Left ventricle myocardium inferior (tissue), 1 donor: ENCODE results near the gene HERC3. TPM values are rescaled to one million over a fixed set of nuclear protein-coding genes. Genes with fewer than 3 reads are reported as not detected.

Source experiments
- DNase-seq: peaks from one replicate; pipeline ENCODE4 v3.0.0-alpha.2; 2020
- H3K27ac ChIP-seq: fragments of 200-600 bp; replicated peaks from 2 replicates; pipeline ENCODE4 v1.8.0; 2021
- H3K27me3 ChIP-seq: fragments of 200-600 bp; 2 replicates; pipeline ENCODE4 v1.8.0; 2021; ENCODE audit warnings: low read depth
- H3K36me3 ChIP-seq: fragments of 200-600 bp; 2 replicates; pipeline ENCODE4 v1.8.0; 2021
- H3K4me1 ChIP-seq: fragments of 200-600 bp; 2 replicates; pipeline ENCODE4 v1.8.0; 2021
- H3K4me3 ChIP-seq: fragments of 200-600 bp; 2 replicates; pipeline ENCODE4 v1.8.0; 2021; ENCODE audit warnings: mild to moderate bottlenecking, moderate library complexity
- H3K9me3 ChIP-seq: fragments of 200-600 bp; replicated peaks from 2 replicates; pipeline ENCODE4 v1.8.0; 2021
- CTCF ChIP-seq: fragments of 200-600 bp; IDR thresholded peaks from 2 replicates; pipeline ENCODE4 v1.8.0; 2021; ENCODE audit warnings: antibody characterized with exemption, mild to moderate bottlenecking, borderline replicate concordance
- intact Hi-C: fragments of 100-400 bp; cut with micrococcal nuclease; formaldehyde crosslinking; loops from one replicate; pipeline ENCODE4 v1.11.0; 2022
- total RNA-seq: library from RNA; stranded (reverse); fragmentation: NEBNext Ultra II Directional; extraction: Animal tissue kit (Norgen Biotek cat#: 25700); gene quantifications from one replicate; pipeline ENCODE4 v1.2.1, GENCODE V29; 2021
- donor health status: DM: no; HTN: yes; CAD: no; lungs with severe emphysema.

HERC3 gene
- total RNA-seq, 1 donor from 2014 or later, result 56.8 TPM

DNA sequence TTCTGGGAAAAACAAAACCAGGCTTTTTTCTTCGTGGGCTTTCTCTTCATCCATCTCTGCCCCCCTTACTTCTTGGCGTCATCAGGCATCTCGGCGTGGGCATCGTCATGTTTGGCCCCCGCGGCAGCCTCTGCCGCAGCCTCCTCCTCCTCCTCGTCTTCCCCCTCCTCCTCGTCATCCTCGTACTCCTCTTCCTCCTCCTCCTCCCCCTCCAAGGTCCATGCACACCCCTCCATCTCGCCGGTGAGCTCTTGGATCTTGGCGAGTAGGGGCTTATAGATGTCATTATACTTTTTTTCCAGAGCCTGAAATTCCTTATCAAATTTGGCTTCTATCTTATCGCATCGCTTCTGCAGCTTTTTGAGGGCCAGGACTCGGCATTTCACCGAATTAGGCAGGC lies 104.9 kb downstream of the HERC3 start:
- no peaks in the 10 kb centered on the region for H3K27me3 ChIP-seq
- H3K4me3 ChIP-seq, result peak overlapping the region; percentile 74
- no peak for TF ChIP-seq CTCF
- intact Hi-C loops, result no loop called here
- peak overlapping the region; percentile 65 for H3K27ac ChIP-seq
- no peaks in the 10 kb centered on the region for H3K9me3 ChIP-seq
- no peaks in the 10 kb centered on the region for H3K36me3 ChIP-seq
- peaks cover 25% of the 10 kb centered on the region for H3K4me1 ChIP-seq
- DNase-seq, result no peak

DNA sequence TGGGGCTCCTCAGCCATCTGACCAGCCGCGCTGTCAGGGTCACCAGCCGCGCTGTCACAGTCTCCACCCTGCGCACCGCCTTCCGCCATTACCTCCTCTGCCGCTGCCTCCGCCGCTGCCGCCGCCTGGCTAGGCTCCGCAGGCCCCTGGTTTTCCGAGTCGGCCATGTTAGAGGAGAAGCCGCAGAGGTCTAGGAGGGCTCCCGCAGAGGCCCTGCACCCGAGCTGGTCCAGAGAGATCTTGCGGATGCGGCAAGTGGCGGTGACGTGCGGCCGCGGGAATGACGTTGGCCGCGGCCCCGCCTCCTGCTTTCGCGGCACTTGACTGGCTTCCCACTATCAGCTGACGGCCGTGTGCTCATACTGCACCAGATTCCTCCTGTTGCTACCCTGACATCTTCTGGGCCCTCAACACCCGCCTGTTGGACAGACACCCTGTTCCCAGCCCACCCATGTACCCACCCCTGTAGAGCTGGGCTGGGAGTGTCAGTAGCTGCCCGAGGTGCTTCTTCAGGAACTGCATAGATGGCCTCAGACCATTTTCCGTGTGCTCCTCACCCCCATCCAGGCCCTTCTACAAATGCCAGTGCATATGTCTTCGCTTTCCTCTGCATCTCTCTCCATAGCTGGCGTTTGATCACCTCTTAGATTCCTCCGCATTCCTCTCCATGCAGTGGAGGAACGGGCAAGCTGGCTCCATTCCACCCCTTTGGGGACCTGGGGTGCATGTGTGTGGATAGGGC lies 105.5 kb downstream of the HERC3 start, which contains the start of gene NAP1L5:
TSS of gene NAP1L5 (minus strand) at position 242 of the 742 bp plus-strand sequence. CDS start at position 167, 75 bp downstream.
- Histone ChIP-seq H3K27me3 (no peaks in the 10 kb centered on the region), H3K9me3 (no peaks in the 10 kb centered on the region), H3K27ac (peak within 1 kb of the TSS; percentile 65), H3K4me3 (peak within 1 kb of the TSS; percentile 74), H3K36me3 (peaks cover 3% of the 10 kb centered on the region), H3K4me1 (peaks cover 25% of the 10 kb centered on the region)
- intact Hi-C loops, result no loop called here
- no peak for TF ChIP-seq CTCF
- peak; percentile 67 for DNase-seq

DNA sequence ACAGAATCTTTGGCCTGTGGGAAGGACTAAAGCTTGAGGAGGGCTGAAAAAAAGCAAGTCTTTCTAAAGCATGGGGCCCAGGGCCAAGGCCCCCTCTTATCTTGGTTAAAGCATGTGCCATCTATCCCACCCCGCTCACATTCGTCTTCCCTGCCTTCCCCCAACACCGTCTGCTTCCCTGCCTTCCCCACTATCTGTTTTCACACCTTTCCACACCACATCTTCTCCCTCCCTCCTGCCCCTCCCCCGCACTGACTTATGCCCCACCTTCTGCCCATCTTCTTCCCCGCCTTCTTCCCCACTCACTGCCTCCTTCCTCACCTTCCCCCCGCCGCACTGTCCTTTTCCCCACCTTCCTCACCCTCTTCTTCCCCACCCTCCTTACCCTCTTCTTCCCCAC lies 106.2 kb downstream of the HERC3 start:
- Histone ChIP-seq H3K27ac (no peak overlapping the region), H3K36me3 (peaks cover 11% of the 10 kb centered on the region), H3K9me3 (no peaks in the 10 kb centered on the region), H3K4me3 (no peak overlapping the region), H3K27me3 (no peaks in the 10 kb centered on the region), H3K4me1 (peaks cover 24% of the 10 kb centered on the region)
- TF ChIP-seq CTCF, result no peak
- no peak for DNase-seq
- intact Hi-C loops, result no loop called here

GRCh38 chr4:88702782-88703181 lies 110.5 kb downstream of the HERC3 start:
- Histone ChIP-seq H3K4me3 (no peak overlapping the region), H3K27ac (no peak overlapping the region), H3K9me3 (no peaks in the 10 kb centered on the region), H3K27me3 (no peaks in the 10 kb centered on the region), H3K36me3 (peaks cover 47% of the 10 kb centered on the region), H3K4me1 (peaks cover 18% of the 10 kb centered on the region)
- no peak for TF ChIP-seq CTCF
- intact Hi-C loops, result loop anchor here (10.0 kb wide), 1 partner anchor 112 kb away; no protein-coding TSS in a partner anchor
- no peak for DNase-seq

DNA sequence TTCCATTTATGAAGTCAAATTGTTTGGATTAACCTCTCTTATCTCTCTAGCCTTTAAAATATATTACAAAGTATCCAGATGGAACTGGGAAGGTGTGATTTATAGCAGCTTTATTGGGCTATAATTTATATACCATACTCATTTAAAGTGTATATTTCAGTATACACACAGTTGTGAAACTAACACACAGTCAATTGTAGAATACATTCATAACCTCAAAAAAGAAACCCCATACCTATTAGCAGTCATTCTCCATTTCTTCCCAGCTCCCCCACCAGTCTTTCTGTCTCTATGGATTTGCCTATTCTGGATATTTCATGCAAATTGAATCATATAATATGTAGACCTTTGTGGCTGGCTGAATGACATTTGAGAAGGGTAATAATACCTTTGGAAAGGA lies 112.9 kb downstream of the HERC3 start:
- Histone ChIP-seq H3K27ac (no peak overlapping the region), H3K36me3 (peaks cover 56% of the 10 kb centered on the region), H3K4me3 (no peak overlapping the region), H3K9me3 (no peaks in the 10 kb centered on the region), H3K4me1 (peaks cover 15% of the 10 kb centered on the region), H3K27me3 (no peaks in the 10 kb centered on the region)
- intact Hi-C loops, result loop anchor here (5.0 to 10.0 kb wide), 2 partner anchors 110 to 317 kb away; no protein-coding TSS in a partner anchor
- DNase-seq, result no peak
- TF ChIP-seq CTCF, result no peak
